NOMO-1 (cell line): ENCODE data around the gene JAM2.

Experiments used
- DNase-seq, 2 experiments: peaks; one replicate each; lab custom pipeline; 2025; ENCODE audit not compliant: unreplicated experiment in 2 of 2; lab: John Stamatoyannopoulos, UW

JAM2 gene

DNA sequence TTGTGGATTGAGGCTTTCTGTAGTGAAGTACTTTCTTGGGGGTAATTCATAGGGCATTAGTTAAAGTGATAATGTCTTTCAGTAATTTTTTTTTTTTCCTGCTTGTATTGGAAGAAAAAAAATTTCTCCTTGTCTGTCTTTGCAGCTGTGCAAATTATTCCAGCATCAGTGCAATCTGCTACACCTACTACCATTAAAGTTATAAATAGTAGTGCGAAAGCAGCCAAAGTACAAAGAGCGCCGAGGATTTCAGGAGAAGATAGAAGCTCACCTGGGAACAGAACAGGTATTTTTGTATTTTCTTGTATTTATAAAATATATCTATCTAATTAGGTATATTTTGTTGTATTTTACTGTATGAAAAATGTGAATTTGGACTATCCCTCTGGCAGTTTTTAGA is 125.0 kb downstream of the JAM2 start:
- no peak for DNase-seq
